PC-9 (cell line): ENCODE data around the gene FAM184A. TPM values are rescaled to one million over a fixed set of nuclear protein-coding genes. Genes with fewer than 3 reads are reported as not detected.

Experiments
- BruUV-seq: library from RNA; stranded (reverse); fragments of 400-500 nt; replicated peaks from 2 replicates; lab custom pipeline; 2021; lab: Mats Ljungman, UMichigan
- CTCF ChIA-PET: fragments of 300-600 bp; sonication (Branson Sonifier 250); formaldehyde crosslinking; loops from one replicate; lab custom pipeline; 2022; ENCODE audit warnings: antibody characterized with exemption; lab: Charles Lee
- POLR2A ChIA-PET: fragments of 300-600 bp; sonication (Branson Sonifier 250); formaldehyde crosslinking; loops from one replicate; lab custom pipeline; 2022; ENCODE audit warnings: antibody characterized with exemption; ENCODE audit not compliant: unreplicated experiment; lab: Charles Lee
- DNase-seq, 2 experiments: peaks; one replicate each; pipeline versions ENCODE4 v3.0.0 to v3.0.0-alpha.2; 2015 to 2022; ENCODE audit warnings: mixed read lengths in 1 of 2
- H2AFZ ChIP-seq: fragments of 200-600 bp; sonication (generic); 2 replicates; pipeline ENCODE4 v1.8.1; 2017; ENCODE audit warnings: antibody characterized with exemption
- H3F3A ChIP-seq: fragments of 200-600 bp; sonication (generic); 2 replicates; pipeline ENCODE4 v1.8.1; 2017; ENCODE audit warnings: antibody characterized with exemption, mild to moderate bottlenecking, low read depth; ENCODE audit not compliant: insufficient read depth
- H3K27ac ChIP-seq: fragments of 200-600 bp; sonication (generic); 2 replicates; pipeline ENCODE4 v1.6.1; 2016; ENCODE audit warnings: mixed run types
- H3K27me3 ChIP-seq: fragments of 200-600 bp; sonication (generic); 2 replicates; pipeline ENCODE4 v1.6.1; 2016; ENCODE audit warnings: low read depth, mixed run types; ENCODE audit not compliant: insufficient read depth
- H3K36me3 ChIP-seq: fragments of 200-600 bp; sonication (generic); 2 replicates; pipeline ENCODE4 v1.6.1; 2016; ENCODE audit warnings: low read depth, mixed run types
- H3K4me1 ChIP-seq: fragments of 200-600 bp; sonication (generic); replicated peaks from 2 replicates; pipeline ENCODE4 v1.6.1; 2016; ENCODE audit warnings: mixed run types; ENCODE audit not compliant: insufficient read depth
- H3K4me2 ChIP-seq: fragments of 200-600 bp; sonication (generic); 2 replicates; pipeline ENCODE4 v1.6.1; 2017; ENCODE audit warnings: mixed run types
- H3K4me3 ChIP-seq: fragments of 200-600 bp; sonication (generic); 2 replicates; pipeline ENCODE4 v1.6.1; 2016; ENCODE audit warnings: mixed run types
- H3K79me2 ChIP-seq: fragments of 200-600 bp; sonication (generic); 2 replicates; pipeline ENCODE4 v1.6.1; 2017; ENCODE audit warnings: low read depth, mixed run types
- H3K9me2 ChIP-seq: fragments of 200-600 bp; sonication (generic); 2 replicates; pipeline ENCODE4 v1.8.1; 2017; ENCODE audit warnings: mild to moderate bottlenecking; ENCODE audit not compliant: insufficient read depth
- H3K9me3 ChIP-seq: fragments of 200-600 bp; sonication (generic); 2 replicates; pipeline ENCODE4 v1.8.1; 2016; ENCODE audit warnings: low read depth; ENCODE audit not compliant: insufficient read depth
- H4K20me1 ChIP-seq: fragments of 200-600 bp; sonication (generic); 2 replicates; pipeline ENCODE4 v1.8.1; 2017; ENCODE audit not compliant: insufficient read depth
- EZH2 ChIP-seq: fragments of 200-600 bp; sonication (generic); IDR thresholded peaks from 2 replicates; pipeline ENCODE4 v1.8.0; 2017; ENCODE audit warnings: antibody characterized with exemption, low read depth
- intact Hi-C: fragments of 100-400 bp; cut with micrococcal nuclease; formaldehyde crosslinking; loops from one replicate; pipeline ENCODE4 v1.10.0; 2022; ENCODE audit not compliant: unreplicated experiment
- total RNA-seq: library from RNA; stranded (reverse); gene quantifications from 2 replicates; pipeline ENCODE4 v1.2.3, GENCODE V29; 2021
- TF ChIP-seq, protein P1 (sequence below): fragments of 200-600 bp; sonication (generic); conservative IDR thresholded peaks from 2 replicates; pipeline ENCODE4 v1.6.1; 2017; ENCODE audit warnings: mixed run types, antibody characterized with exemption, mild to moderate bottlenecking, moderate library complexity

Gene FAM184A
- total RNA-seq, 1 experiment from 2014 or later = 0.85 TPM

DNA sequence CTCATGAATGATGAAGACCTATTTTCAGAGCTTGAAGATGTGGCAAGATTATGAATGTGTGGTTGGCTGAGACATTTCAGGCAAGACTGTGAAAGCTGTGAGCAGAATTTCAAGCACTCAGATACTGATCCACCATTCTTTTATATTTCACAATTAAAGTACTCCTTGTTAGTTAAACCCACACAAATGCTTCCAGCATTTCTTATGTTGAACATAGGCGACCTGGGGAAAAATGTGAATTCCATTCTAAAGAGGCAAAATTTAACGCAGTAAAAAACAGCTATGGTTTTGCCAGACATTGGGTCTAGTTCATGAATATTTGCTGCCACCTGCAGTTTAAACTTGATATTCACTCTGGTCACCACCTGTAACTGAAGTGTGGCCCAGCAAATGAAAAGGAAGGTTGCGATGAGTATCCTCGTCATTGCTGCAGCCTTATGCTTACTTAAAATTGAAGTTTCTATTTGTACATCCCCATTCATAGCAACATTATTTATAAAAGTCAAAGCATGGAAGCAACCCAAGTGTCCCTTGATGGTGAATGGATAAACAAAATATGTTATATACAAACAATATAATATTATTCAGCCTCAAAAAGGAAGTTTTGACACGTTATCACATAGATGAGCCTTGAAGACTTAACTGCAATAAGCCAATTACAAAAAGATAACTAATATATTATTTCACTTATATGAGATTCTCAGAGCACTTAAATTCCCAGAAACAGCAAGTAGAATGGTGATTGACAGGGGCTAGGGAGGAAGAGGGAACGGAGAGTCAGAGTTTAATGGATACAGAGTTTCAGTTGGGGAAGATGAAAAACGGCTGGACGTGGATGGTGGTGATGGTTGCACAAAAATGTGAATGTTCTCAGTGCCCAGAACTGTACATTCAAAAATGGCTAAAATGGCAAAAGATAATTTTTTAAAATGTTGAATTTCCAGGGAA lies 32.4 kb upstream of the FAM184A start:
- intact Hi-C loops = loop anchor here (1.0 to 10.0 kb wide), 7 partner anchors 142 to 1269 kb away; partner anchors contain the start of gene ASF1A
- Histone ChIP-seq H3F3A (no peaks in the 10 kb centered on the region), H3K4me3 (no peak overlapping the region), H2AFZ (no peak overlapping the region; the same call in 1 of the 2 replicates), H3K36me3 (no peaks in the 10 kb centered on the region), H3K9me3 (0 out of 2 replicates have a peak, but pooled peaks cover 7% of the 10 kb centered on the region), H4K20me1 (no peaks in the 10 kb centered on the region), H3K4me2 (no peak overlapping the region), H3K4me1 (no peaks in the 10 kb centered on the region), H3K27me3 (no peaks in the 10 kb centered on the region), H3K79me2 (no peaks in the 10 kb centered on the region), H3K9me2 (no peaks in the 10 kb centered on the region), H3K27ac (no peak overlapping the region)
- POLR2A ChIA-PET = interaction anchor here (0.6 kb wide), 1 partner anchor 598 kb away, joined by 4 read pairs; no protein-coding TSS in a partner anchor
- TF ChIP-seq, protein P1, sequence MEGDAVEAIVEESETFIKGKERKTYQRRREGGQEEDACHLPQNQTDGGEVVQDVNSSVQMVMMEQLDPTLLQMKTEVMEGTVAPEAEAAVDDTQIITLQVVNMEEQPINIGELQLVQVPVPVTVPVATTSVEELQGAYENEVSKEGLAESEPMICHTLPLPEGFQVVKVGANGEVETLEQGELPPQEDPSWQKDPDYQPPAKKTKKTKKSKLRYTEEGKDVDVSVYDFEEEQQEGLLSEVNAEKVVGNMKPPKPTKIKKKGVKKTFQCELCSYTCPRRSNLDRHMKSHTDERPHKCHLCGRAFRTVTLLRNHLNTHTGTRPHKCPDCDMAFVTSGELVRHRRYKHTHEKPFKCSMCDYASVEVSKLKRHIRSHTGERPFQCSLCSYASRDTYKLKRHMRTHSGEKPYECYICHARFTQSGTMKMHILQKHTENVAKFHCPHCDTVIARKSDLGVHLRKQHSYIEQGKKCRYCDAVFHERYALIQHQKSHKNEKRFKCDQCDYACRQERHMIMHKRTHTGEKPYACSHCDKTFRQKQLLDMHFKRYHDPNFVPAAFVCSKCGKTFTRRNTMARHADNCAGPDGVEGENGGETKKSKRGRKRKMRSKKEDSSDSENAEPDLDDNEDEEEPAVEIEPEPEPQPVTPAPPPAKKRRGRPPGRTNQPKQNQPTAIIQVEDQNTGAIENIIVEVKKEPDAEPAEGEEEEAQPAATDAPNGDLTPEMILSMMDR = peak; percentile 89
- TF ChIP-seq EZH2 = no peak
- peak; percentile 35 to 59 for DNase-seq
- BruUV-seq = no TSS peak
- CTCF ChIA-PET = interaction anchor here (1.0 to 1.9 kb wide), 4 partner anchors 143 to 545 kb away, joined by 5 to 7 read pairs (median 7); no protein-coding TSS in a partner anchor

DNA sequence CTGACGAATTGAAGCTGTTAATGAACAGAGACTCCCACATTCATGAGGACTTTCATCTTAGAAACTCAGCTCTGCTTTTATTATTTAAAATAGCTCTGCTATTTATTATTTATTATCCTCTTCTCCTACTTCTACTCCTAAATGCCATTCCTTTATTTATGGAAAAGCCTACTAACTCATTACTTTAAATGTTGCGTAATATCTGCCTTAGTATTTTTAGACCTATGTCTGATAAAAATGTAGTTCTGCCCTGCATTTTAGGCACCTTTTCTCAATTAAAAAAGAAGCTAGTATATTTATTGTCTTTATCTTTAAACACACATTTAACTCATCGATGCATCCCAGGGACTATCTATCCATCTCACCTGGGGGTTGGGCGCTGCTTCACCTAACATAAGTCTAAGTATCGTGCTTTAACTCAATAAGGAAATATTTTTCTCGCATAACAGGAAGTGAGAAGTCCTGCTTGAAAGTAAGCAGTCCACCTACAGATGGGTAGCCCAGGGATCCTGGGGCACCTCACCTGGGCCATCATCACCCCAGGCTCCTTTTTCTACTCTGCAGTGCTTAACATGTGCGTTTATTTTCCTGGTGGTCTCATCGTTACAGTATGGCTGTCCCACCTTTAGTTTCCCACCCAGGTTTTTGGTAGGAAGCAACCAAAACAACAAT lies 31.3 kb upstream of the FAM184A start:
- Histone ChIP-seq H3K27ac (no peak overlapping the region), H4K20me1 (no peaks in the 10 kb centered on the region), H3K4me3 (no peak overlapping the region), H3K4me1 (no peaks in the 10 kb centered on the region), H3K27me3 (no peaks in the 10 kb centered on the region), H2AFZ (no peak overlapping the region; the same call in 1 of the 2 replicates), H3K9me2 (no peaks in the 10 kb centered on the region), H3K9me3 (0 out of 2 replicates have a peak, but pooled peaks cover 7% of the 10 kb centered on the region), H3K4me2 (no peak overlapping the region), H3F3A (no peaks in the 10 kb centered on the region), H3K79me2 (no peaks in the 10 kb centered on the region), H3K36me3 (no peaks in the 10 kb centered on the region)
- ChIA-PET CTCF (interaction anchor here (0.6 to 1.9 kb wide), 5 partner anchors 147 to 868 kb away, joined by 3 to 7 read pairs (median 5); no protein-coding TSS in a partner anchor), POLR2A (no interaction called here)
- TF ChIP-seq, protein P1 = no peak
- TF ChIP-seq EZH2 = no peak
- DNase-seq = no peak
- BruUV-seq = no TSS peak
- intact Hi-C loops = loop anchor here (1.0 to 10.0 kb wide), 7 partner anchors 141 to 1267 kb away; partner anchors contain the start of gene ASF1A

DNA sequence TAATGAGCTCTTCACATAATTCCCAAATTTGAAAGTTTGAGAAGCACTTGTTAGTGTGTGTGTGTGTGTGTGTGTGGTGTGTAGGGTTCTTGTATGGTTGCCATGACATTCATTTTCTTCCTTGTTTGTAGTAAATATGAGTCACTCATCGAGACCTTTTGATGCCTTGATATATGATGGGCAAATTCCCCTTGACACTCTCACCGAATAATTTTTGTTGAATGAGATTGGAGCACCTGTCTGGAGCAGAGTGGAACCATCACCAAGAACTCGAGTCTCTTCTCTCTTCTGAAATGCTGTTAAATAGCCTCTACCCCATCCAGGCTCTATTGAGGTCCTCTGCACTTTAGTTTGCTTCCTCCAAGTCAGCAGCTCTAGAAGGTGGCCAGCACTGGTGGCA lies 29.6 kb upstream of the FAM184A start:
- no peaks in the 10 kb centered on the region for H3K79me2 ChIP-seq
- H3K9me2 ChIP-seq = no peaks in the 10 kb centered on the region
- H3K4me3 ChIP-seq = no peak overlapping the region
- no peak overlapping the region for H3K4me2 ChIP-seq
- TF ChIP-seq, protein P1 = no peak
- no peak for TF ChIP-seq EZH2
- BruUV-seq = no TSS peak
- H3K9me3 ChIP-seq = 0 out of 2 replicates have a peak, but pooled peaks cover 7% of the 10 kb centered on the region
- H4K20me1 ChIP-seq = no peaks in the 10 kb centered on the region
- ChIA-PET CTCF (interaction anchor here (0.7 kb wide), 1 partner anchor 1270 kb away, joined by 3 read pairs; no protein-coding TSS in a partner anchor), POLR2A (no interaction called here)
- H3F3A ChIP-seq = no peaks in the 10 kb centered on the region
- no peaks in the 10 kb centered on the region for H3K36me3 ChIP-seq
- intact Hi-C loops = no loop called here
- no peak for DNase-seq
- H2AFZ ChIP-seq = no peak overlapping the region
- no peaks in the 10 kb centered on the region for H3K27me3 ChIP-seq
- H3K27ac ChIP-seq = no peak overlapping the region
- no peaks in the 10 kb centered on the region for H3K4me1 ChIP-seq
